Stimulated activated CD4-positive, alpha-beta T cell treated with anti-CD3 and anti-CD28 coated beads, Interleukin-4, amount 100 ng/mL, for 24 hours (primary cell): ENCODE data around the gene RAD52.

ENCODE experiments used
- DNase-seq: peaks from one replicate; pipeline ENCODE4 v3.0.0-alpha.2; 2020

RAD52 gene

DNA sequence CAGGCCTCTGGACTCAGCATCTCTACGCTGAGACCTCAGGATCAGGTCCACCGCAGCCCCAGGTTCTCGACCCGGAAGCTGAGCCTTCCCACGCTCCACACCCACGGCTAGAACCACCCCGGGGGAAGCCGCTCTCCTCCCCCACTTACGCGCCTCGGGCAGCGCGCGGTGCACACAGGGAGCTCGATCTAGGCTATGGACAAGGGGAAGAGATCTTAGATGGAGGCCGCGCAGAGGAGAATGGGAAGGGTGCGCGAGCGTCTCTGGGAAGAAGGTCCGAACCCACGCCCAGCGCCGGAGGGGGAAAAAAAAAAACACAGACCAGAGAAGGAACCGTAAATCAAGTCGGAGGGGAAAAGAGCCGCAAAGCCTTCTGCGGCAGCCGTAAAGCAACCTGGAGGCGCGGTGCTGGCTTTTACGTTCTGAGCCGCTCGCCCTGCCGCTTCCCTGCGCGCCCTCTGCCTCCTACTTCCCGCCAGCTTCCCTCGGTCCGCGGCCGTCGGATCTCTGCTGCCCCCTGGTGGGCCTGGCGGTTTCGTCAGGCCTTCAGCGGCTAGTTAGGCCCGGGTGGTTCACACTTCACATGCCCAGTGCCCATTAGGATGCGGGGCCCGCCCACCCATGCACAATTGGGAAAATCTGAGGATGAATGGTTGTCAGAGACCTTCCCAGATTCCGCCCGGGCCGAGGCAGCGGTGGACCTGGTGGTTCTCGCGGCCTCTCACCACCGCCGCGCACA, at the start of gene RAD52:
TSS of gene RAD52 (minus strand) at position 242 of the 739 bp plus-strand sequence. CDS start 16,636 bp downstream, outside the sequence.
- DNase-seq = peak; percentile 98

DNA sequence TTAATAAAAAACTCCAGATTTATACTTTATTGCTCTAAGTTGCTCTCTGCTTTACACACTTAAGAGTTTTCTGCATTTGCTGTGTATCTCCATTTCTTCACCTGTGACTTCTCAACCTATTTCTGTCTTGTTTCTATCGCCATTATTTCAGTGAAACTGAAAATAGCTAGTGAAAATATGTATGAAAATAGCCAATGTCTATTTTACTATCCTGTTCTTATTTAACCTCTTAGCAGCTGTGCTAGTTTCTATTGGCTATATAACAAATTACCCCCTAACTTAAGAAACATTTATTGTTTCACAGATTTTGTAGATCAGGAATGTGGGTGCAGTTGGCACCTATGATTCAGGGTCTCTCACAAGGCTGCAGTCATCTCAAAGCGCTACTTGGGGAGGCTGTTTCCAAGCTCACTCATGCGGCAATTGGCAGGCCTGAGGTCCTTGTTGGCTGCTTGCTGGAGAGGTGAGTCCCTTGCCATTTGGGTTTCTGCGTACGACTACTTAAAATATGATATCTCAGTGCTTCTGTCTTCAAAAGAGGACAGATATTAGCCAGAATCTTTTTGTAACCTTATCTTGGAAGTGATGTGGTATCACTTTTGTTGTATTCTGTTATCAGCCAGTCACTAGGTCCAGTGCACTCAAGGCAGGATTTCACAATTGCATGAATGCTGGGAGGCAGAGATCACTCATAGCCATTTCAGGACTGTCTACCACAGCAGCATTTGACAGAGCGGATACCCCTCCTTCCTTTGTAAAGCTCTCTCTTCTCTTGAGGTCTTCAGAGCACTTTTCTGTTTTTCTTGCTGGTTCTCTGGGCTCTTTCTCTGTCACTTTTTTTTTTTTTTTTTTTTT, 48.8 kb upstream of the RAD52 start:
- no peak for DNase-seq

DNA sequence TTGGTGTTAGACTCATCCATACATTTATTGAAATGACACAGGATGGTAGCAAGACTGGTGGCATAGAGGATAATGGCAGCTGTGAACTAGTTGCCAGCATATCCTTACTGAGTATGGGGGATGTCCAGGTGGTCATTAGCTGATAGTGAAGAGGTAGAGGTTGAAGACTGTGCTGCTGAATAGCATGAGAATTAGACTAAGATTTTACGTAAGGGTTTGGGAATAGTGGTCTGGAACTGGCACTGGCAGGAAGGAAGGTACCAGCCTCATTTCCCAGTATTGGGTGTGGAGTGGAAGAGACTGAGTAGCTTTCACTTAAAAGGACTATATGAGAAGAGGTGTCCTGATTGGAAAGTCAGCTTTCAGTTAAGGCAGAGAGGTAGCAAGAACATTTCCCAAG, 48.0 kb upstream of the RAD52 start:
- no peak for DNase-seq

DNA sequence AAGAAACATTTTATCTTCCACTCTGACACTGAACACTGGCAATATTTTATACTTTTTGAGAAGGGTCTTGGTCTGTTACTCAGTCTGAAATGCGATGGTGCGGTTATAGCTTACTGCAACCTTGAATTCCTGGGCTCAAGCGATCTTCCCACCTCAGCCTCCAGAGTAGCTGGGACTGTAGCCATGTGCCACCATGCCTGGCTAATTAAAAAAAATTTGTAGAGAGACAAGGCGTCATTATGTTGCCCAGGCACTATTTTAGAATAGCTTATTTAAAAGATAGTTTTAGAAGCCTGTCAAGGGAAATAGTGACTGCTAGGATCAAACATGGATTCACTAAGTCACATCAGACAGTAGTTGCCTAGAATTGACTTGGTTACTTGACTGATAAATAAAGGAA, 47.4 kb upstream of the RAD52 start:
- DNase-seq = no peak

DNA sequence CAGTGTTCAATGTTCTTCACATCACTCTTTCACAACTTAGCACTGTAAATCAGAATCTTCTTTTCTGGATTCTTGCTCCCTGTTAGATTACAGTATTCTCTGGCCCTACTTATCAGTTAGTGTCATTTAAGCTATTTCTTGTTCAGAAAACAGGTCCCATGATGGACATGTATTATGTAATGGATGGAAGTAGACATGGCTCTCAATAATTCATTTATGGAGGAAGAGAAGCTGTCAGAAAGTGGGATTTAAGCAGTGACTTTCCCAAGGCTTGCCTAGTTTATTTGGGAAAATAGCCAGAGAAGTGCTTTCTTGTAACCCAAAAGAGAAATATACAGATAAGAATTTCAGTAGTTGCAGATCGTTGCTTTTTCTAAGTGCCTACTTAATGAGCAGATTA, 43.2 kb upstream of the RAD52 start:
- DNase-seq = no peak

DNA sequence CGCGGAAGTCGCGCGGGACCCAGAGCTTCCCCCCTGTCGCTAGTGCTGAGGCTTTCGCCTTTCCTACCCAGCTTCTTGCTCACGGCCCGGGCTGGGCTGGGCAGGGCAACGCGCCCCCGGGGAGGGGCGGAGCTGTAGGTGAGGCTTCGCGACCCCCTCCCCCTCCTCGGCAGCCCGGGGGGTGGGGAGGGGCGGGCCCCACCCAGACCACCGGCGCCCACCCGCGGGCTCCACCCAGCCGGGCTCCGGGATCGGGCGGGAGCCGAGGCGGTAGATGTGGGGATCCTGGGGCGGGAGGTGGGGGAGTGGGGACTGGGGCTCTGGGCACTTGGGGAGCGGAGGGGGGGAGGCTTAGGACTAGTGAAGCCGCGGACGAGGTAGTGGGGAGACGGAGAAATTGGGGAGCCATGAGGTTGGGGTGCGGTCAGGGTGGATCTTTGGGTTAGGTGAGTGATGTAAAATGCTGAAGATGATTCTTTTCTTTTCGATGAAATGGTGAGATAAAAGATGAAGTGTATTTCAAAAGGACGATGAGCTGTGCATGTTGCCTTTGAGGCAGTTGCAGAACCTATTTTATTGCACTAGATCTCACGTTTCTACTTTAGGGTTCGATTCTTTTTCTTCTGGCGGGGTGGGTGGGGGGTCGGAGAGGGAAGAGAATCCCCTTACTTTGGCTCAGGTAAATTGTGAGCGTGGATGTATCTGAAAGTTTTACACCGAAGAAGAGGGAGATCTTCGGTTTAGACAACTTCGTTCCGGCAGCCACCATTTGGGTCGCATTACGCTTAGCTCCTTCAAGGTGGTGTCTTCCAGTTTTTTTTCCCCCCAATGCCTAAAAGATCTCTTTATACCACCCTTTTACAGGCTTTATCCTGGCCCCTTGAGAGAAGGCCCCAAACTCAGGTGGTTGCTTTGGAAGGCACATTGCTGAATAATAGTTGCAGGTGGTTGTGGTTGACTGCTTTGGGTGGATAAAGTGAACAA, 42.1 kb upstream of the RAD52 start:
- no peak for DNase-seq

DNA sequence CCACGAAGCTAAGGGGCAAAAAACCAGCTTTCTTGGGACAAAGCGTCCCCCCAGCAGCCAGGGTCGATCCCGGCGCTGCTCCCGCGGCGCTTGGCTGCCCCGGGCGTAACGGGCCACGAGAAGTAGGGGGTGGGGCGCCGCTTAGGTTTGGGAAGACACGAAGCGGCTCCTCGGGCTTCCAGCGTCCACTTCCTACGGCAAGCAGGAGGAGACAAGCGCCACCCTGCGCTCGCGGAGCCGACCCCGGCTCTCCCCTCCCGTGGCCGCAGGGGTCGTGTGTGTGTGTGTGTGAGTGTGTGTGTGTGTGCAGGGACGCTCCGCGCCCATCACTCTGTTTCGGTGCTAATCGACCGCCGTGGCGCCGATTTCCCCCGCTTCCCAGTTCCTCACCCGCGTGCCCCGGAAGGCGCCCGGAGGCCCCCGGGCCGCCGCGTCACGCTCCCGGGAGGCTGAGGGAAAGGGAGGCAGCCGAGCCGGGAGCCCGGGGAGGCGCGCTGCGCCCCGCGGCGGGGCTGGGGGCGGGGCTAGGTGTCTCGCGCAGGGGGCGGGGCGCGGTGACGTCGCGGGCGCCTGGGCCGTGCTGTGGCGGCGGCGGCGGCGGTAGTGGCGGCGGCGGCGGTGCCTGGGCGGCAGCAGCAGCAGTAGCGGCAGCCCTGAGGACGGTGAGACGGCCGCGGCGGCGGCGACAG, 41.3 kb upstream of the RAD52 start, which contains the start of gene ERC1:
TSS of gene ERC1 (plus strand) at position 563 of the 689 bp plus-strand sequence. CDS start 36,681 bp downstream, outside the sequence.
- DNase-seq = peak; percentile 83

DNA sequence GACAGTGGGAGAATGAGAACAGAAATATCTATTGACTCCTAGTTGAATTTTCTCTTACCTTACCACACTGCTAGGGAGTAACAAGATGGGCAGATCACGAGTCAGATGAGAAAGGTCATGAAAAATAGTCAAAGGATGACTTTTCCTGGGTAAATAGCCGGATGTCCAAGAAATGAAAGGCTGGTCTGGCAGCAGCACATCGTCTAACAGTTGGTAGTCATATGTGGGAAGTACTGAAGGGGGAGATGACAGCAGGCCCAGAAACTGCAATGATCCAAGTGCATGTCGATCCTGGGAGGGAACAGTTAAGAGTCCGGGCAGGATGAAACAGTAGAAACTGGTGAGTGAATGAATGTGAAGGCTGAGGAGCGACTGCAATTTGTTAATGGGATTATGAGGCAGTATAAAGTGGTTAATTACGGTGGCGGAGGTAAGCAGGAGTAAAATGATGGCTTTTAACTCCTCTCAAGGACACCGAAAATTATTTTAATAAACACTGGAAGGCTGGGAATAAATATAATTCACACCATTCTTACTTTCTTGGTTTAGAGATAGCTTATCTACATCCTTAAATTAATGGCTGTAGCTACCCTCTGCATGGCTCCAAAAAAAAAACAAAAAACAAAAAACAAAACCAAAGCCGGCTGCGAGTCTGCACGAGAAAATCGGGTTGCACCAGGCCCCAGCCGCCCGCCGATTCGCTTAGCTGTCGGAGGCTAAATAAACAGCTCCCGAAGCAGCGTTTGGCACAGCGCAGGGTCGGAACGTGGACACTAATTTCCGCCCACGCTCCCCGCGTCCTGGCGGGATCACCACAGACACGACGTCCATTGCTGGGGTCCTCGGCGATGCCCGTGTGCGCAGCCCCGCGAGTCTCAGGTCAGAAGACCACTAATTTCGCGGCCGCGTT, 40.5 kb upstream of the RAD52 start:
- DNase-seq = peak; percentile 53

DNA sequence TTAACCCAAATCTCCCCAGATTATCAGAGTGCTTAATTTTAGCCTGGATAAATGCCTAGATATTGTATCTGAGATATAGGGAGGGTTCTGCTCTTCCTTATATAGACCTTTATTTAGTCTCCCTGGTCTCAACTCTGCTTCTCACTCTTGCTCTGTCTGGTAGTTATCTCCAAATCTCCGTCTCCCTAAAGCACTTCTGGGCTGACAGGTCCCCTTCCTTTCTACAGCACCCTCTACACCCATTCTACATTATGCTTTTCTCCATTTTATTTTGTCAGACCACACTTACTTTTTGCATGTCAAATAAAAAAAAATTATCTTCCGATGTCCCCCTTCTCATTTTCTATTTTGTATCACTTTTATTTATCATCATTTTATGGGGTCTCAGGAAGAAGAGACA, 39.6 kb upstream of the RAD52 start:
- DNase-seq = no peak

DNA sequence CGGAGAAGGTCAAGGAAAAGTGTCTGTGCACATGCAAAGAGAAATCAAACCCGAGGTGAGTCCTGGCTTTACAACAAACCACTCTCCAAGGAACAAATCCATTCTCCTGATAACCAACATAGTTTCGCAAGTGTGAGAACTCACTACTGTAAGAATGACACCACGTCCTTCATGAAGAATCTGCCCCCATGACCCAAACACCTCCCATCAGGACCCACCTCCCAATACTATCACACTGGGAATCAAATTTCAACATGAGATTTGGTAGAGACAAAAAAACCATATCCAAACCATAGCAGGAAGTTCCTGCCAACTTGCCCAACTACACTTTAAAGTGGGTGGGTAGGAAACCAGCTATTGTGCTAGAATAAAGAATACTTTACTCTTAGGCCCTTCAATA, 39.2 kb upstream of the RAD52 start:
- DNase-seq = no peak

DNA sequence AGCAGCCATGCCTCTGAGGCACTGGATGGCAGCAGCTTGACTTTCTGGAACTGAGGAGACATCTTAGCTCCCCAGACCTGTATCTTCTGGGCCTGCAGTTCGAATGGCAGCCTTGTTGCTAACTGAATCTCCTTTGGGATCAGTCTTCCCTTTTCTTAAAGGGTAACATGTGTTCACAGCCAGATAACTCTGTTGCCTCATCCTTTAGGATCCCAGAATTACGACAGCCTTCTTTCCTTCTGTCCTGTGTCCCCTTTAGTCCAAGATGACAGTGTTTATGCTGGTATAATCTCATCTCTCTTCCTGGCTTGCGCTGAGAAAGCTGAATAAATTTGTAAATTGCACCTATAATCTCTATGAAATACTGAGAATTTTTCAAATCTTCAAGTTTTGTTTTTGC, 32.5 kb upstream of the RAD52 start:
- DNase-seq = no peak

DNA sequence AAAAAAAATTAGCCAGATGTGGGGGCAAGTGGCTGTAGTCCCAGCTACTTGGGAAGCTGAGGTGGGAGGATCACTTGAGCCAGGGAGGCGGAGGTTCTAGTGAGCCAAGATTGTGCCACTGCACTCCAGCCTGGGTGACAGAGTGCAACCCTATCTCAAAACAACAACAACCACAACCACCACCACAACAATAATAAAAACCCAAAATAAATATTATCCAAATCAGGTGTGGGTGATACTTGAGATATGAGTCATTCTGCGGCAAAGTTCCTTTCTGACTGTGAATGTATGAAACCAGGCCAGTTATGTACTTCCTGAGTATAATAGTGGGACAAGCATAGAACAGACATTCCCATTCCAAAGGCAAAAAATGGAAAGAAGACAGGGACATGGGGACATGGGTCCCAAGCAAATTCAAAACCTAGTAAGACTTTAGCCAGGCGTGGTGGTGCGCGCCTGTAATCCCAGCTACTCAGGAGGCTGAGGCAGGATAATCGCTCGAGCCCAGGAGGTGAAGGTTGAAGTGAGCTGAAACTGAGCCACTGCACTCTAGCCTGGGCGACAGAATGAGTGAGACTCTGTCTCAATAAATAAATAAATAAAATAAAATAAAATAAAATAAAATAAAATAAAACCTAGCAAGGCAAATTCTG, 31.8 kb upstream of the RAD52 start:
- DNase-seq = no peak

DNA sequence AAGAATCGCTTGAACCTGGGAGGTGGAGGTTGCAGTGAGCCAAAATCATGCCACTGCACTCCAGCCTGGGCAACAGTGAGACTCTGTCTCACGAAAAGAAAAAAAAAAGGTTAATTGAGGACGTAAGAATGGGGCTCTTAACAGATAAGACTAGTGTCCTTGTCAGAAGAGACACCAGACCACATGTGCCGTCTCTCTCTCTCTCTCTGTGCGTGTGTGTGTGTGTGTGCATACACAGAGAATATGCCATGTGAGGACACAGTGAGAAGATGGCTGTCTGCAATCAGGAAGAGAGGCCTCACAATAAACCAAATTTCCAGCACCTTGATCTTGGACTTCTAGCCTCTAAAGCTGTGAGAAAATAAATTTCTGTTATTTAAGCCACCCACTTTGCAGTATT, 29.9 kb upstream of the RAD52 start:
- no peak for DNase-seq

DNA sequence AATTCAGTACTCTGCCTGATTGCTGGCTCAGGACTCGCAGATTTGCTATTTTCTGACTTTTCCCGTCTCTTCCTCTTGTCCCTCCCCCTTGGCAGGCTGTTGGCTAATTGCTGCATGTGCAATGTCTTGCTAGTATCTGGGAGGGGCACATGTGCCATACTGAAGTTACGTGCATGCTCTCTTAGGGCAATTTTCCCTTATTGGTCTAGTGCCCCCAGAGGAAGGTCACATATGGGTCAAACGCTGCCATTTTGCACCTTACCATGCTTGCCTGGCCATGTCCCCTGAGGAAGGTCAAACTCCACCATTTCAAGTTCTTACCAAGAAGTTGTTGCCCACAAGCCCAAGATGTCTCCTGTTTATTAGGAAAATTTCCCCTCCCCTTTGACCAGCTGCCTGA, 27.7 kb upstream of the RAD52 start:
- no peak for DNase-seq

DNA sequence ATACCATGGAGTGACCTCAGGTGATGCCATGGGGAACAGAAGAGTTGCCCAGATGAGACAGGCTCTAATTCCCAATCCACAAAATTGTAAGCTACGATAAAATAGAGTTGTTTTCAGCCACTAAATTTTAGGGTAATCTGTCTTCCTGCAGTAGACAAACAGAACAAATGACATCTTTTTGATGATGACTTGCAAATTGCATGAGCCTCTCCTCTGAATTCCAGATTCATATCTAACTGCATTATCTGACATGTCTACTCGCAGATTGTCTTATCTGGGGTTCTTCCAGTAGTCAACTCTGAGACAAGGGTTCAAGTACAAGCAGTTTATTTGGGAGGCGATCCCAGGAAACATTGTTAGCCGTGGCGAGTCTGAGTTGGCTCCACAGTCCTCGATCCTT, 27.1 kb upstream of the RAD52 start:
- DNase-seq = no peak

DNA sequence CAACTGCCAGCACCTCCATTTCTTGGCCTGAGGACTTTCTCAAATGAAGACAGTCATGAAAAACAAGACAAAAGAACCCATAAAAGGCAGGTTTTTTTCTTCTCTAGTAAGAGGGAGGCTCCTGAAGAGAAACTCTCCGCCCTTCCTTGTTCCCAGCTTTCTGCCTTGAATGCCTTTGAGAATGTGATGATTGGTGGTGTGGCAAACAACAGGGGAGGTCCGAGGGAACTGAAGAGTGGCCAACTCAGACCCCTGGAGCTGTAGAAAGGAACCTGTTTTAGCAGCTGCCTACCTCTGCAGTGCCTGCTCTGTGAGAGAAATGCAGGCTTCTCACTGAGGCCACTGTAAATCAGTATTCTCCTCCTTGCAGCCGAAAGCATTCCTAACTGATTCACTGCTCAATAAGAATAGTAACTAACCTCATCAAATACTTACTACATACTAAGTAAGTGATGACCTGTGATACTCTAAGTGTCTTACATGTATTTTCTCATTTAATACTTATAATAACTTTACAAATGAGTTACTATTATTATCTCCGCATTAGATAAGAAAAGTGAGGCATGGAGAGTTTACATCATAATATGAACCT, 24.9 kb upstream of the RAD52 start:
- DNase-seq = no peak

DNA sequence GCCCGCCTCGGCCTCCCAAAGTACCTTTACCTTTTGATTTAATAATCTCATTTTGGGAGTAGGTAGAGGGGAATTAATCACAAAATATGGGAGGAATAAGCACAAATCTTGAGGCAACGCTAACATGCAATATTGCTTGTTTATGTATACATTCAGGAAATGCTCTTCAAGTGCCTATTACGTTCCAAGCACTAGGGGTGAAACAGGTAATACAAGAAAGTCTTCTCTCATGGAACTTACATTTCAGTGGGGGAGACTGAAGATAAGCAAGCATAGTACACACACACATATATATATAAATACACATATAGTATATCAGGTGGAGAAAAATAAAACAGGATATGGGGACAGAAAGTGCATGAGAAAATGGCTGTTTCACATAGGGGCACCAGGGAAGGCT, 22.5 kb upstream of the RAD52 start:
- DNase-seq = no peak

DNA sequence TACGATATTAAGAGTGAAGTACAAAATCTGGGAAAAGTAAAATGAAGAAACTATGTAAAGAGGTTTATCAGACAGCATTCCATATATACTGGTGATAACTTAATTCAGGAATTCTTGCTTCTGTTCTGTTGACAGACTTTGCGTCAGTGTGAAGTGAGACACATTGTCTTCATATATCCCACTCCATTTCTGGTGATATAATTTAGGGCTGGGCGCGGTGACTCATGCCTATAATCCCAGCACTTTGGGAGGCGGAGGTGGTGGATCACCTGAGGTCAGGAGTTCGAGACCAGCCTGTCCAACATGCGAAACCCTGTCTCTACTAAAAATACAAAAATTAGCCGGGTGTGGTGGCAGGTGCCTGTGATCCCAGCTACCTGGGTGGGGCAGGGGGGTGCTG, 20.3 kb upstream of the RAD52 start:
- DNase-seq = no peak

DNA sequence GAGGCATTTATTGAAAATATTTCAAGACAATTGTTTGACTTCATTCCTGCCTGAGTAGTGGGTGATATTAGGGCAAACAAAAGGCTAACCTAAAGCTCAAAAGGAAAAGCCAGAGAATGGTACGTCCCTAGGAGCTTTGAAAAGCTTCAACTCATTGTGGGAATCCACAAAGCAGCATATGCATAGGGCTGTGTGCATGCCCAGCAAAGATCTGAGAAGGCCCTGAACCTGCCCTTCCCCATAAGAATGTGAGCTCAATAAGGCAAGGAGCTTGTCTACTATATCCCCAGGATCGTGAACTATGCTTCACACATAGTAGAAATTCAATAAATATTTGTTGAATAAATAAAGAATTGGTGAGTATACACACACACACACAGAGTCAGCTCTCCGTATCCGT, 19.1 kb upstream of the RAD52 start:
- no peak for DNase-seq

DNA sequence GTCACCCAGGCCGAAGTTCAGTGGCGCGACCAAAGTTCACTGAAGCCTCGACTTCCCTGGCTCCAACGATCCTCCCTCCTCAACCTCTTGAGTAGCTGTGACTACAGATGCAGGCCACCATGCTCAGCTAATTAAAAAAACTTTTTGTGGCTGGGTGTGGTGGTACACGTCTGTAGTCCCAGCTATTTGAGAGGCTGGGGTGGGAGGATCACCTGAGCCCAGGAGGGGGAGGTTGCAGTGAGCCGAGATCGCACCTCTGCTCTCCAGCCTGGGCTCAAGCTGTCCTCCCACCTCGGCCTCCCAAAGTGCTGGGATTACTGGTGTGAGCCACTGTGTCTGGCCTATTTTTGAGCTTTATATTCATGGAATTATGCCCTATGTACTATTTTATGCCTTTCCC, 18.1 kb upstream of the RAD52 start:
- no peak for DNase-seq
